Parathyroid adenoma (tissue), 2 donors: ENCODE results near the gene RIN3.

Source experiments
- H2AFZ ChIP-seq: fragments of 300-600 bp; sonication (generic); one replicate; pipeline ENCODE4 v1.7.0; 2017; ENCODE audit warnings: antibody characterized with exemption, mild to moderate bottlenecking
- H3K27ac ChIP-seq: fragments of 300-600 bp; sonication (generic); one replicate; pipeline ENCODE4 v1.7.0; 2017
- H3K27me3 ChIP-seq: fragments of 300-600 bp; sonication (generic); one replicate; pipeline ENCODE4 v1.7.0; 2017; ENCODE audit warnings: low read length; ENCODE audit not compliant: control insufficient read depth, insufficient read depth
- H3K36me3 ChIP-seq: fragments of 300-600 bp; sonication (generic); one replicate; pipeline ENCODE4 v1.7.0; 2017; ENCODE audit warnings: low read length; ENCODE audit not compliant: control insufficient read depth, insufficient read depth
- H3K4me1 ChIP-seq: fragments of 300-600 bp; sonication (generic); one replicate; pipeline ENCODE4 v1.7.0; 2017; ENCODE audit warnings: control low read depth
- H3K4me2 ChIP-seq: fragments of 300-600 bp; sonication (generic); one replicate; pipeline ENCODE4 v1.7.0; 2017; ENCODE audit warnings: low read length
- H3K4me3 ChIP-seq: fragments of 300-600 bp; sonication (generic); one replicate; pipeline ENCODE4 v1.7.0; 2017; ENCODE audit warnings: low read depth, low read length
- H3K79me2 ChIP-seq: fragments of 300-600 bp; sonication (generic); one replicate; pipeline ENCODE4 v1.7.0; 2017; ENCODE audit warnings: control low read depth
- H3K9ac ChIP-seq: fragments of 300-600 bp; sonication (generic); one replicate; pipeline ENCODE4 v1.7.0; 2017; ENCODE audit warnings: mild to moderate bottlenecking
- H3K9me3 ChIP-seq: fragments of 300-600 bp; sonication (generic); one replicate; pipeline ENCODE4 v1.7.0; 2017; ENCODE audit warnings: low read length; ENCODE audit not compliant: control insufficient read depth
- CTCF ChIP-seq: fragments of 300-600 bp; sonication (generic); IDR thresholded peaks from one replicate; pipeline ENCODE4 v1.7.0; 2017; ENCODE audit warnings: antibody characterized with exemption, mild to moderate bottlenecking
- donor health status: primary hyperparathyroidism.

The RIN3 gene

GRCh38 chr14:92734618-92735017 lies 221.0 kb downstream of the RIN3 start:
- Histone ChIP-seq H3K4me3 (no peak overlapping the region), H3K27ac (no peak overlapping the region), H2AFZ (no peak overlapping the region), H3K79me2 (peaks cover 16% of the 10 kb centered on the region), H3K4me1 (peaks cover 6% of the 10 kb centered on the region), H3K9me3 (no peaks in the 10 kb centered on the region), H3K4me2 (no peak overlapping the region), H3K36me3 (no peaks in the 10 kb centered on the region), H3K27me3 (no peaks in the 10 kb centered on the region), H3K9ac (no peak overlapping the region)
- no peak for TF ChIP-seq CTCF

GRCh38 chr14:92735344-92735743 lies 221.8 kb downstream of the RIN3 start:
- Histone ChIP-seq H3K9ac (no peak overlapping the region), H3K36me3 (no peaks in the 10 kb centered on the region), H3K4me3 (no peak overlapping the region), H3K4me2 (no peak overlapping the region), H3K27me3 (no peaks in the 10 kb centered on the region), H2AFZ (no peak overlapping the region), H3K27ac (no peak overlapping the region), H3K79me2 (peaks cover 24% of the 10 kb centered on the region), H3K4me1 (peaks cover 6% of the 10 kb centered on the region), H3K9me3 (no peaks in the 10 kb centered on the region)
- no peak for TF ChIP-seq CTCF

- no peak for TF ChIP-seq CTCF
- H3K36me3 ChIP-seq = no peaks in the 10 kb centered on the region
- no peak overlapping the region for H3K4me3 ChIP-seq
- H2AFZ ChIP-seq = no peak overlapping the region
- H3K27me3 ChIP-seq = no peaks in the 10 kb centered on the region
- no peak overlapping the region for H3K9ac ChIP-seq
- H3K27ac ChIP-seq = no peak overlapping the region
- no peak overlapping the region for H3K4me2 ChIP-seq
- peaks cover 27% of the 10 kb centered on the region for H3K79me2 ChIP-seq
- peaks cover 6% of the 10 kb centered on the region for H3K4me1 ChIP-seq
- H3K9me3 ChIP-seq = no peaks in the 10 kb centered on the region
Measured at GRCh38 chr14:92737206-92737605, 223.6 kb downstream of the RIN3 start.

- H3K9me3 ChIP-seq = no peaks in the 10 kb centered on the region
- H3K27me3 ChIP-seq = no peaks in the 10 kb centered on the region
- no peak overlapping the region for H3K27ac ChIP-seq
- H3K36me3 ChIP-seq = no peaks in the 10 kb centered on the region
- peaks cover 6% of the 10 kb centered on the region for H3K4me1 ChIP-seq
- no peak overlapping the region for H3K4me3 ChIP-seq
- no peak overlapping the region for H3K4me2 ChIP-seq
- H3K79me2 ChIP-seq = peaks cover 27% of the 10 kb centered on the region
- H2AFZ ChIP-seq = no peak overlapping the region
- H3K9ac ChIP-seq = no peak overlapping the region
- no peak for TF ChIP-seq CTCF
Measured at GRCh38 chr14:92737619-92738188, 224.1 kb downstream of the RIN3 start.
